HG02588 (cell line): ENCODE measurements around the gene CMTM7.
A peak's percentile ranks its signal among the peaks of the same experiment; 100 is the strongest.

Experiments
- ATAC-seq: cut with Tn5 transposase; IDR thresholded peaks from one replicate; pipeline ENCODE4 v1.9.1; 2021; ENCODE audit warnings: mild to moderate bottlenecking, moderate library complexity; ENCODE audit not compliant: unreplicated experiment

The CMTM7 gene

GRCh38 chr3:32484436-32484835, 92.8 kb downstream of the CMTM7 start:
- no peak for ATAC-seq

GRCh38 chr3:32487781-32488473, 96.3 kb downstream of the CMTM7 start:
- ATAC-seq, result no peak

GRCh38 chr3:32488474-32489008, 96.9 kb downstream of the CMTM7 start:
- no peak for ATAC-seq

GRCh38 chr3:32492684-32493436, 101.2 kb downstream of the CMTM7 start:
- no peak for ATAC-seq

- ATAC-seq, result peak; percentile 87
Observed at GRCh38 chr3:32493437-32494414, 102.1 kb downstream of the CMTM7 start.

- no peak for ATAC-seq
Observed at GRCh38 chr3:32495085-32495484, 103.4 kb downstream of the CMTM7 start.

- ATAC-seq, result no peak
Observed at GRCh38 chr3:32495609-32496008, 104.0 kb downstream of the CMTM7 start.

- ATAC-seq, result no peak
Observed at GRCh38 chr3:32498252-32498651, 106.6 kb downstream of the CMTM7 start.

- no peak for ATAC-seq
Observed at GRCh38 chr3:32498992-32499391, 107.3 kb downstream of the CMTM7 start.

GRCh38 chr3:32499585-32499984, 107.9 kb downstream of the CMTM7 start:
- no peak for ATAC-seq

- ATAC-seq, result no peak
Observed at GRCh38 chr3:32500231-32500630, 108.6 kb downstream of the CMTM7 start.

GRCh38 chr3:32500880-32501782, 109.5 kb downstream of the CMTM7 start:
- no peak for ATAC-seq

GRCh38 chr3:32501783-32502117, 110.1 kb downstream of the CMTM7 start:
- peak; percentile 1 for ATAC-seq

- ATAC-seq, result peak; percentile 85
Observed at GRCh38 chr3:32502118-32502945, 110.7 kb downstream of the CMTM7 start, which contains the start of gene CMTM6. TSS of gene CMTM6 (minus strand) at chr3:32502852. CDS start at chr3:32502745, 107 bp downstream.

- no peak for ATAC-seq
Observed at GRCh38 chr3:32502946-32503286, 111.3 kb downstream of the CMTM7 start.
